Astrocyte (in vitro differentiated cells and primary cell): ENCODE measurements around the gene LRRK1. TPM values are rescaled to one million over a fixed set of nuclear protein-coding genes. Genes with fewer than 3 reads are reported as not detected.

Source experiments
- DNase-seq: peaks from one replicate; pipeline ENCODE4 v3.0.0-alpha.2; 2010; ENCODE audit warnings: low read depth
- FAIRE-seq: peaks from 2 replicates; lab custom pipeline; 2011; peaks lifted over from hg19 to GRCh38; lab: Jason Lieb, UNC
- H2AFZ ChIP-seq: 2 replicates; pipeline ENCODE4 v1.6.0; 2012; ENCODE audit warnings: low read depth, low read length, inconsistent platforms
- H3K27ac ChIP-seq: 2 replicates; pipeline ENCODE4 v1.5.1; 2011; ENCODE audit warnings: low read depth, low read length, inconsistent platforms
- H3K27me3 ChIP-seq: 2 replicates; pipeline ENCODE4 v1.6.0; 2011; ENCODE audit warnings: low read length, inconsistent platforms; ENCODE audit not compliant: insufficient read depth
- H3K36me3 ChIP-seq: 2 replicates; pipeline ENCODE4 v1.5.1; 2011; ENCODE audit warnings: low read length, inconsistent platforms; ENCODE audit not compliant: insufficient read depth
- H3K4me1 ChIP-seq: 2 replicates; pipeline ENCODE4 v1.5.1; 2011; ENCODE audit warnings: low read length, inconsistent platforms; ENCODE audit not compliant: insufficient read depth
- H3K4me2 ChIP-seq: 2 replicates; pipeline ENCODE4 v1.6.0; 2012; ENCODE audit warnings: low read length, inconsistent platforms
- H3K4me3 ChIP-seq: 2 replicates; pipeline ENCODE4 v1.5.1; 2011; ENCODE audit warnings: low read depth, mild to moderate bottlenecking, low read length, inconsistent platforms; ENCODE audit not compliant: insufficient read depth
- H3K79me2 ChIP-seq: 2 replicates; pipeline ENCODE4 v1.6.0; 2012; ENCODE audit warnings: mild to moderate bottlenecking, low read length, inconsistent platforms; ENCODE audit not compliant: insufficient read depth
- H3K9ac ChIP-seq: 2 replicates; pipeline ENCODE4 v1.6.0; 2012; ENCODE audit warnings: mild to moderate bottlenecking, low read length, inconsistent platforms
- H3K9me3 ChIP-seq: 2 replicates; pipeline ENCODE4 v1.5.1; 2012; ENCODE audit warnings: low read depth, mild to moderate bottlenecking, low read length, inconsistent platforms; ENCODE audit not compliant: insufficient read depth
- H4K20me1 ChIP-seq: 2 replicates; pipeline ENCODE4 v1.6.0; 2012; ENCODE audit warnings: low read length, inconsistent platforms; ENCODE audit not compliant: insufficient read depth
- H3K27ac Mint-ChIP-seq: one replicate; pipeline ENCODE4 v1.8.0; 2021; ENCODE audit warnings: mild to moderate bottlenecking, mixed read lengths; ENCODE audit not compliant: unreplicated experiment
- H3K27me3 Mint-ChIP-seq: one replicate; pipeline ENCODE4 v1.8.0; 2021; ENCODE audit warnings: low read depth, mixed read lengths; ENCODE audit not compliant: unreplicated experiment
- H3K36me3 Mint-ChIP-seq: one replicate; pipeline ENCODE4 v1.8.0; 2021; ENCODE audit warnings: low read depth, mixed read lengths; ENCODE audit not compliant: unreplicated experiment
- H3K4me1 Mint-ChIP-seq: one replicate; pipeline ENCODE4 v1.8.0; 2021; ENCODE audit warnings: low read depth, mixed read lengths; ENCODE audit not compliant: unreplicated experiment
- H3K4me3 Mint-ChIP-seq: one replicate; pipeline ENCODE4 v1.8.0; 2021; ENCODE audit warnings: mild to moderate bottlenecking, moderate library complexity, mixed read lengths; ENCODE audit not compliant: unreplicated experiment
- H3K9me3 Mint-ChIP-seq: one replicate; pipeline ENCODE4 v1.8.0; 2021; ENCODE audit warnings: mild to moderate bottlenecking, mixed read lengths; ENCODE audit not compliant: unreplicated experiment
- CTCF ChIP-seq: IDR thresholded peaks from 2 replicates; pipeline ENCODE4 v1.5.1; 2011; ENCODE audit warnings: low read depth, mild to moderate bottlenecking, inconsistent platforms, low read length, moderate library complexity; ENCODE audit not compliant: insufficient read depth
- EZH2 ChIP-seq: IDR thresholded peaks from 2 replicates; pipeline ENCODE4 v1.6.1; 2012; ENCODE audit warnings: mild to moderate bottlenecking, low read length, inconsistent platforms; ENCODE audit not compliant: insufficient read depth
- total RNA-seq: library from RNA; stranded (reverse); gene quantifications from 2 replicates; pipeline ENCODE4 v1.2.1, GENCODE V29; 2021

Gene LRRK1
- total RNA-seq, 1 donor from 2014 or later, result 0.41 TPM

GRCh38 chr15:101060576-101061551 is 141.7 kb downstream of the LRRK1 start:
- no peaks in the 10 kb centered on the region for H3K9me3 ChIP-seq
- peaks cover 7% of the 10 kb centered on the region for H3K27me3 Mint-ChIP-seq
- H3K9ac ChIP-seq, result no peak overlapping the region
- no peak overlapping the region for H3K4me2 ChIP-seq
- no peak for TF ChIP-seq EZH2
- TF ChIP-seq CTCF, result no peak
- peaks cover 8% of the 10 kb centered on the region for H3K36me3 Mint-ChIP-seq
- H3K4me3 ChIP-seq, result no peak overlapping the region
- no peak overlapping the region for H3K4me3 Mint-ChIP-seq
- no peak for FAIRE-seq
- H3K4me1 ChIP-seq, result peaks cover 9% of the 10 kb centered on the region
- DNase-seq, result no peak
- H3K27me3 ChIP-seq, result no peaks in the 10 kb centered on the region
- H4K20me1 ChIP-seq, result no peaks in the 10 kb centered on the region
- peaks cover 9% of the 10 kb centered on the region for H3K9me3 Mint-ChIP-seq
- peaks cover 7% of the 10 kb centered on the region for H3K4me1 Mint-ChIP-seq
- no peaks in the 10 kb centered on the region for H3K36me3 ChIP-seq
- H2AFZ ChIP-seq, result no peak overlapping the region
- no peak overlapping the region for H3K27ac ChIP-seq
- no peak overlapping the region for H3K27ac Mint-ChIP-seq
- no peaks in the 10 kb centered on the region for H3K79me2 ChIP-seq

GRCh38 chr15:101062063-101062462 is 142.9 kb downstream of the LRRK1 start:
- Mint-ChIP-seq H3K9me3 (peaks cover 9% of the 10 kb centered on the region), H3K4me3 (no peak overlapping the region), H3K4me1 (peaks cover 7% of the 10 kb centered on the region), H3K27ac (no peak overlapping the region), H3K36me3 (peaks cover 8% of the 10 kb centered on the region), H3K27me3 (peaks cover 8% of the 10 kb centered on the region)
- H3K4me1 ChIP-seq, result peaks cover 9% of the 10 kb centered on the region
- no peak overlapping the region for H3K27ac ChIP-seq
- H3K36me3 ChIP-seq, result no peaks in the 10 kb centered on the region
- no peak overlapping the region for H3K4me3 ChIP-seq
- no peak for TF ChIP-seq CTCF
- H3K9me3 ChIP-seq, result no peaks in the 10 kb centered on the region
- no peak overlapping the region for H2AFZ ChIP-seq
- FAIRE-seq, result no peak
- no peak overlapping the region for H3K4me2 ChIP-seq
- no peak overlapping the region for H3K9ac ChIP-seq
- H4K20me1 ChIP-seq, result no peaks in the 10 kb centered on the region
- no peaks in the 10 kb centered on the region for H3K27me3 ChIP-seq
- no peak for DNase-seq
- H3K79me2 ChIP-seq, result no peaks in the 10 kb centered on the region
